ENCODE measurements around the gene HILPDA. TPM values are rescaled to one million over a fixed set of nuclear protein-coding genes. Genes with fewer than 3 reads are reported as not detected.

HILPDA gene
- total and polyA plus RNA-seq, 10 of the 15 experiments (the other 5 are each of a cell fraction or from before 2014, with no cell fraction given): 12.0 to 232 (median 26.4) TPM

GRCh38 chr7:128442356-128442755 is 13.3 kb upstream of the HILPDA start:
- ATAC-seq (no peak), DNase-seq (ENCODE audit: low read depth, low spot score) (no peak), FAIRE-seq (no peak)
- WGBS (ENCODE audit: insufficient coverage, insufficient replicate concordance, low lambda C conversion rate, missing lambda C conversion rate): 90% methylated on average over 3 of the region's 3 CpGs
- H3K79me2 ChIP-seq (ENCODE audit: control insufficient read depth, insufficient read depth, low read length): no peaks in the 10 kb centered on the region
- no peak for TF ChIP-seq ATF2 (IDR thresholded peaks at IDR 0.05; ENCODE audit: low read length)
- TF ChIP-seq IKZF2 (IDR thresholded peaks at IDR 0.05): no peak
- no peak for TF ChIP-seq CREM (IDR thresholded peaks at IDR 0.05; ENCODE audit: low read depth)
- no peak for TF ChIP-seq IRF5 (IDR thresholded peaks at IDR 0.05; ENCODE audit: borderline replicate concordance)
- no peak for TF ChIP-seq KDM1A (IDR thresholded peaks at IDR 0.05; ENCODE audit: borderline replicate concordance)
- no peak for TF ChIP-seq ZBED1 (IDR thresholded peaks at IDR 0.05; ENCODE audit: borderline replicate concordance)
- no peak for TF ChIP-seq FOS (IDR thresholded peaks at IDR 0.05; ENCODE audit: borderline replicate concordance, extremely low read depth, insufficient read length)
- no peak for TF ChIP-seq RAD51 (IDR thresholded peaks at IDR 0.05)
- no peak for TF ChIP-seq EZH2 (IDR thresholded peaks at IDR 0.05; ENCODE audit: borderline replicate concordance, control insufficient read depth, low read depth, low read length)
- no peak for TF ChIP-seq MXI1 (IDR thresholded peaks at IDR 0.05; ENCODE audit: low read depth, low read length)
- TF ChIP-seq RAD21 (IDR thresholded peaks at IDR 0.05; ENCODE audit: insufficient read depth, low read depth, low read length): no peak
- TF ChIP-seq SREBF1 (IDR thresholded peaks at IDR 0.05; ENCODE audit: low read length): no peak
- H3K4me2 ChIP-seq (ENCODE audit: control insufficient read depth, insufficient read depth): no peak overlapping the region
- no peaks in the 10 kb centered on the region for H4K20me1 ChIP-seq (ENCODE audit: control insufficient read depth, insufficient read depth)
- no peaks in the 10 kb centered on the region for H3K36me3 ChIP-seq (ENCODE audit: control insufficient read depth in 2 of 2, insufficient read depth in 2 of 2, low read length in 1 of 2)
- POLR2A ChIA-PET: no interaction called here
- H3K9ac ChIP-seq (ENCODE audit: control insufficient read depth, insufficient read depth, low read length): no peak overlapping the region
- intact Hi-C loops (cut with micrococcal nuclease; ENCODE audit: unreplicated experiment) (no loop called here), in situ Hi-C loops (cut with MboI) (no loop called here)
- no peak overlapping the region for H2AFZ ChIP-seq (ENCODE audit: control insufficient read depth, low read depth, low read length)
- no TSS peak for BruUV-seq (replicated peaks)
- no peak overlapping the region for H3K27ac ChIP-seq (ENCODE audit: control insufficient read depth, insufficient read depth)
- RAD21 ChIA-PET (ENCODE audit: unreplicated experiment): interaction anchor here (1.3 to 2.8 kb wide), 4 partner anchors 13 to 47 kb away, joined by 3 to 12 read pairs (median 4); no protein-coding TSS in a partner anchor
- CTCF ChIA-PET: interaction anchor here (1.4 to 12.5 kb wide), 5 partner anchors 10 to 56 kb away, joined by 3 to 175 read pairs (median 16); no protein-coding TSS in a partner anchor
- peaks cover 11% of the 10 kb centered on the region for H3K4me1 ChIP-seq (ENCODE audit: control insufficient read depth, insufficient read depth, low read length)
- no peaks in the 10 kb centered on the region; the same call in 2 of the 3 replicates for H3K9me3 ChIP-seq (replicated peaks; ENCODE audit: control insufficient read depth, insufficient read depth, low read length)
- no peak overlapping the region for H3K4me3 ChIP-seq
- no peaks in the 10 kb centered on the region for H3K27me3 ChIP-seq (replicated peaks in 1 of 2; ENCODE audit: control insufficient read depth in 2 of 2, insufficient read depth in 2 of 2, low read length in 1 of 2)
- SMC1A ChIA-PET (ENCODE audit: uncharacterized antibody, unreplicated experiment): interaction anchor here (0.9 to 6.0 kb wide), 5 partner anchors 10 to 18 kb away, joined by 4 to 55 read pairs (median 4); partner anchors contain the start of gene HILPDA

Data from GM12878 (cell line).